Stimulated activated CD8-positive, alpha-beta memory T cell treated with anti-CD3 and anti-CD28 coated beads, Interleukin-7, amount 100 ng/mL, for 1 hour (primary cell): ENCODE data around the gene ITGB2.

Experiments used
- DNase-seq, 2 donors: peaks; one replicate each; pipeline ENCODE4 v3.0.0-alpha.2; 2020; ENCODE audit warnings: low read depth in 2 of 2

Gene ITGB2

GRCh38 chr21:44867999-44868700 lies 52.5 kb downstream of the ITGB2 start:
- peak in 1 of 2 donors; percentile 7 for DNase-seq

- no peak for DNase-seq
Measured at GRCh38 chr21:44867464-44867863, 53.2 kb downstream of the ITGB2 start.

- no peak for DNase-seq
Measured at GRCh38 chr21:44866780-44867179, 53.9 kb downstream of the ITGB2 start.

GRCh38 chr21:44865561-44866280 lies 55.0 kb downstream of the ITGB2 start:
- DNase-seq, result no peak

- DNase-seq, result no peak
Measured at GRCh38 chr21:44862869-44863685, 57.6 kb downstream of the ITGB2 start.

GRCh38 chr21:44858791-44859190 lies 61.9 kb downstream of the ITGB2 start:
- DNase-seq, result no peak

- no peak for DNase-seq
Measured at GRCh38 chr21:44858291-44858690, 62.4 kb downstream of the ITGB2 start.

GRCh38 chr21:44857127-44857892 lies 63.4 kb downstream of the ITGB2 start:
- no peak for DNase-seq

- no peak for DNase-seq
Measured at GRCh38 chr21:44856131-44856530, 64.6 kb downstream of the ITGB2 start.

- no peak for DNase-seq
Measured at GRCh38 chr21:44855572-44855971, 65.1 kb downstream of the ITGB2 start.

GRCh38 chr21:44854664-44855446 lies 65.8 kb downstream of the ITGB2 start:
- no peak for DNase-seq

- no peak for DNase-seq
Measured at GRCh38 chr21:44854391-44854663, 66.4 kb downstream of the ITGB2 start.

GRCh38 chr21:44853601-44854390 lies 66.9 kb downstream of the ITGB2 start:
- no peak for DNase-seq

- no peak for DNase-seq
Measured at GRCh38 chr21:44850905-44851657, 69.6 kb downstream of the ITGB2 start.

GRCh38 chr21:44850208-44850800 lies 70.4 kb downstream of the ITGB2 start:
- no peak for DNase-seq

GRCh38 chr21:44849616-44850130 lies 71.0 kb downstream of the ITGB2 start:
- DNase-seq, result no peak

GRCh38 chr21:44848821-44849521 lies 71.7 kb downstream of the ITGB2 start:
- DNase-seq, result no peak

- no peak for DNase-seq
Measured at GRCh38 chr21:44847261-44848056, 73.2 kb downstream of the ITGB2 start.
